ENCODE measurements around the gene SVIL.
"Not testable (repeated sequence)": the region's sequence is repeated elsewhere in the genome, so short reads cannot be mapped to it uniquely, and the experiment has no call there.

Gene SVIL

DNA sequence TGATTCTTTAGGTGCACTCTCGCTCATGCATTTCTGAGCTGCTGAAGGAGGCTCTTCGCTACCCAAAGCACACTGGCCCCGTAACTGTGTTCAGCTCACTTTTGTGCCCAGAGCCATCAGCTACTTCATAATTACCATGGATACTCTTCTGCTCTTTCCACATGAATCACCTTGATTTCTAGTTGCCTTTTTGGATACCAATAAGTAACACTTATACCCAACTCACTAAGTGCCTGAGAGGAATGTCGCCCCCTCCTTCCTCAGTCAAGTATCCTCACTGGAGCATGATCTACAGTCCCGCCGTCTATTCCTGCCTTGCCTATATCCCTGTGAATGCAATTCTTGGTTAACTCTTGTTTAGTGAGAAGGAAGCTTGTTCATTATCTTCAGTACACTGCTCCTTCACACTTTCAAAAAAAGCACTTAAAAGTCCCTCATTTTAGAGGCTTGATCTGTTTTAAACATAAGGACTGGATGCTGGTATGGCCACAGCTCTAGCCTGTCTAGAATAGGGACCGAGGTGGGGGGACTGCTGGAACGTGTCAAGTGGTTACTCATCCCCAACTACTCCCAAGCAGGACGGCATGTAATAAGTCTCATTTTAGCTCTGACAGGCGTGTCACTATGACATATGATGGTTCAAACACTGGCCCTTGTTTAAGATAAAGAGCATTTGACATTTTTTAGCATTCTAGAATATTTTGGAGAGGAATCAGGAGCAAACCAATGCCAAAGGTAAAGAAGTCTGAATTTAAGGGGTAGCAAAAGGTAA is 23.7 kb downstream of the SVIL start:
- TF ChIP-seq GATA1 (IDR thresholded peaks at IDR 0.05; ENCODE audit: low read depth, low read length) (no peak), POLR2A (IDR thresholded peaks at IDR 0.05; ENCODE audit: low read length) (no peak)
- no peak for DNase-seq

DNA sequence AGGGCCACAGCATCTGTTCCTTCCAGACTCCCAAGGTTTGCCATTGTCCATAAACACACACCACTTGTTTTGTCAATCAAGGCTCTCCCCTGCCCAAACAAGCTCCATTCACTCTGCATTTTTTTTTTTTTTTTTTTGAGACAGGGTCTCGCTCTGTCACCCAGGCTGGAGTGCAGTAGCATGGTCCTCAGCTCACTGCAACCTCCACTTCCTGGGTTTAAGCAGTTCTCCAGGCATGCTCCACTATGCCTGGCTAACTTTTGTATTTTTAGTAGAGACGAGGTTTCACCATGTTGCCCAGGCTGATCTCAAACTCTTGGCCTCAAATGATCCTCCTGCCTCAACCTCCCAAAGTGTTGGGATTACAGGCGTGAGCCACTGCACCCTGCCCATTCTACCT is 24.4 kb downstream of the SVIL start:
- not testable (repeated sequence) for DNase-seq

DNA sequence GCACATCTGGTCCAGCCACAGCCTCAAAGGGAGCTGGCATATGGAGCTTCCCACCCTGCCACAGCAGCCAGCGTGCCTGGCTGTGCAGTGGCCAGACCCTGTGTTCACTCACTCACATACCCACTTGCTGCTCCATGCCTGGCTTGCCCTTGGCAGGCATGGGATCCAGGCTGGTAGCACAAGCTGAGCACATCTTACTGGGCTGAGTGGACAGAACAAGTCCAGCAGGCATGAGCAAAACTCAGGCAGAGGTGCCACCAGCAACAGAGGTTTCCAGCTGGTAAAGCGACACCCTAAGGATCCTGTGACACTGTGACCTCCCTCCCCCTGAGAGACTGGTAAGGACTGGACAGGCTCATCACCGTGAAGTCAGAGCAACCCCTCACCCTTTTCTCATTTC is 25.1 kb downstream of the SVIL start:
- TF ChIP-seq POLR2A (IDR thresholded peaks at IDR 0.05; ENCODE audit: low read length) (no peak), GATA1 (IDR thresholded peaks at IDR 0.05; ENCODE audit: low read depth, low read length) (no peak)
- no peak for DNase-seq

DNA sequence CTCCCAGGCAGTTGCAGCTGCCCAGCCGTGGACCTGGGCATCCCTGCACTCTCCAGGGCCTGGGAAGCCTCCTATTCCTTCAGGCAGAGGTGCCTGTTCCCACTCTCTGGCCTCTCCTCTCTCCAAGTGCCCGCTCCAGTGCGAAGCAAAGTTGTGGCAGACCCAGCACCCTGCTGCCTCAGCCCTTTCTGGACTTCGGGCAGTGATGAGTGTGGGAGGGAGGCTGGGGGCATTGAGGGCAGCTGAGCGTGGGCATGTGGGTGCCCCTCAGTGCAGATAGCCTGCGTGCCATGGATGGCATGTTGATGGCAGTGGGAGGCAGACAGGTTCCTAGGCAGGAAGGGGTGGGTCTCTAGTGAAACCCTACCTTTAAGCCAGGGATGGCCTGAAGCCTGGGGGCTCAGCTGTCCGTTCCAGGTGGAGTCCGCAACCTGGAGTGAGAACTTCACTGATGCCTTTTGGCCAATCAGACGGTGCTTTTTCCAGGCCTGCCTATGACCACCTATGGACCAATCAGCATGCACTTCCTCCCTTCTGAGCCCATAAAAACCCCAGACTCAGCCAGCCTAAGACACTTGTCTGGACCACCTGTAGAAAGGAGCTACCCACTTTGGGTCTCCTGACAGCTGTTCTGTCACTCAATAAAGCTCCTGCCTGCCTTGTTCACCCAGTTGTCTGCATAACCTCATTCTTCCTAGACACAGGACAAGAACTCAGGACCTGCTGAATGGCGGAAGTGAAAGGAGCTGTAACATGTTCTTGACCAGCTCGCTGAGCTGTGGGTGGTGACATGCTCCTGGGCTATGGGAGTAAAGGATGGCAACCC is 26.1 kb downstream of the SVIL start:
- TF ChIP-seq POLR2A (IDR thresholded peaks at IDR 0.05; ENCODE audit: low read length) (no peak), GATA1 (IDR thresholded peaks at IDR 0.05; ENCODE audit: low read depth, low read length) (no peak)
- no peak for DNase-seq

DNA sequence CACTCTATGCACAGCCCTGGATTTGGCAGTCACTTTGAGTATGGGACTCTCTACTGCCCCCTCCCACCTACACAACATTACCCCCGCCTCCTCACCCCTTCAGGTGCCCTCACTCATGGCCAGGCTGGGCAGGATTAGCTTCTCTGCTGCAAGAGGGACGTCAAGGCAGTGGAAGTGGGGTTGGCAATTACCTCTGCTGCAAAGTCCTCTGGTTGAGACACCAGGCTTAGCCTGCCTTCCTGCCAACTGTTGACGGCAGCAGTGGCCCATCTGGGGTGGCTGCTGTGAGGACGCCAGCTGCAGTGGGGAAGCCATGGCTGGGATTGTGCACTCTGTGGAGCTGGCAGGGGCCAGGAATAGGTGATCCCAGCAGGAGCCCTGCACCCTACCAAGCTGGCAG is 26.7 kb downstream of the SVIL start:
- TF ChIP-seq POLR2A (IDR thresholded peaks at IDR 0.05; ENCODE audit: low read length), result no peak
- no peak for TF ChIP-seq GATA1 (IDR thresholded peaks at IDR 0.05; ENCODE audit: low read depth, low read length)
- no peak for DNase-seq

DNA sequence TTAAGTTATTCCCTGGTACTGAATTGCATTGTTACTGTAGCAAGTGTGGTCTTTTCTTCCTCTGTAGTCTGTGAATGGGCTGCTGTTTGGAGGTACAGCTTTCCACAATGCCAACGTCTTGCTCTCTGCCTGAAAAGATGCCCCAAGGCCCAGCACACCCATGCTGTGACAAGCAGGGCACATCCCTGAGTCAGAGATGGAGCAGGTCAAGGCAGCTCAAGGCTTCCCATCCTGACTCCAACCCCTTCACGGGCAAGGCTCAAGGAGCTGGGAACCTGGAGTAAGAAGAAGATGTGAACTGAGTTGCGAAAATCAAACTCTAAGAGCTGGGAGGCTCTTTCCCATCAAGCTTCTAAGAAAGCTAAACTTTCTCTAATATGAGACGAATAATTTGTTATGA is 27.2 kb downstream of the SVIL start:
- DNase-seq, result no peak
- no peak for TF ChIP-seq POLR2A (IDR thresholded peaks at IDR 0.05; ENCODE audit: low read length)
- TF ChIP-seq GATA1 (IDR thresholded peaks at IDR 0.05; ENCODE audit: low read depth, low read length), result no peak

DNA sequence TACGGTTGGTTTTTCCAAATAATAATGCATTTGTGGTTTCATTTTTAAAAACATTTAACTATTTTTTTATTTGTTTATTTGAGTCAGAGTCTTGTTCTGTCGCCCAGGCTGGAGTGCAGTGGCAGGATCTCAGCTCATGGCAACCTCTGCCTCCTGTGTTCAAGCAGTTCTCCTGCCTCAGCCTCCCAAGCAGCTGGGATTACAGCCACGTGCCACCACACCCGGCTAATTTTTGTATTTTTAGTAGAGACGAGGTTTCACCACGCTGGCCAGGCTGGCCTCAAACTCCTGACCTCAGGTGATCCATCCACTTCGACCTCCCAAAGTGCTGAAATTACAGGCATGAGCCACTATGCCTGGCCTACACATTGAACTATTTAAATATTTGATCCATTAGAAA is 28.1 kb downstream of the SVIL start:
- DNase-seq, result not testable (repeated sequence)

DNA sequence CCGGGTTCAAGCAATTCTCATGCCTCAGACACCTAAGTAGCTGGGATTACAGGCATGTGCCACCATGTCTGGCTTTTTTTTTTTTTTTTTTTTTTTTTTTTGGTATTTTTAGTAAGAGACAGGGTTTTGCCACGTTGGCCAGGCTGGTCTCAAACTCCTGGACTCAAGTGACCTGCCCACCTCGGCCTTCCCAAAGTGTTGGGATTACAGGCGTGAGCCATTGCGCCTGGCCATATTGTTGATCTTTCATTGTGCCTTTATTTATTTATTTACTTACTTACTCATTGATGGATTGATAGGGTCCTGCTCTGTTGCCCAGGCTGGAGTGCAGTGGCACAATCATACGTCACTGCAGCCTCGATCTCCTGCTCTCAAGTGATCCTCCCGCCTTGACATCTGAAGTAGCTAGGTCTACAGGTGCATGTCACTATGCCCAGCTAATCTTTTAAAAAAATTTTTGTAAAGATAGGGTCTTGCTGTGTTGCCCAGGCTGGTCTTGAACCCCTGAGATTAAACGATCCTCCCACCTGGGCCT is 30.4 kb downstream of the SVIL start:
- no peak for TF ChIP-seq GATA1 (IDR thresholded peaks at IDR 0.05; ENCODE audit: low read depth, low read length)
- no peak for TF ChIP-seq POLR2A (IDR thresholded peaks at IDR 0.05; ENCODE audit: low read length)
- DNase-seq, result no peak

DNA sequence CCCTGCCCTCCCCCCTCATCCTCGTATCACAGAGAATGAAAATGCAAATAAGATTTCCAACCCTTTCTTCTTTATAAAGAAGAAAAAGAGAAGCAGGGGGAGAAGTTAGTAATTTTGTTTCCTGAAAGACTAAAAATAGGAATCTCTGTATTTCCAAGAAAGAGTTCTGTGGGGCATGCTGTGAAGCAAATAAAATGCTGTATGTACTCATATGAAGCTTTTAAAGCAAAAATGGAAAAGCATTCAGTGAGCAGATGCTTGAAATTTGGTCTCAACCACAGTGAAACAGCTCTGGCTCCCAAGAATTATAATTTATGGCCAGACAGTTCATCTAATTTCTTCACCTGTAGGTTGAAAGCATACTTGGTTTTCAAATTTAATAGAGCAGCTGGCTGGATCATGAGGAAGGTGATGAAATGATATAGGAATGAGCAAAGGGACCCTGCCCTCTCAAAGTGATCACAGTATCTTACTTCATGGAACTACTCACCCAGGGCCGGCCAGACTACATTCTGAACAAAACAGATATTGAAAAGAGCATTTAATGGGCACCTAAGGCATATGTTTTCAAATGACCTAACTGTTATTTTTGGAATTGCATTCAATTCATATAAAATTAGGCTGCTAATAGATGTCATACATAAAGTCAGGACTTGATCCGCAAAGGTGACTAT is 31.4 kb downstream of the SVIL start:
- DNase-seq, result no peak
- TF ChIP-seq POLR2A (IDR thresholded peaks at IDR 0.05; ENCODE audit: low read length) (no peak), GATA1 (IDR thresholded peaks at IDR 0.05; ENCODE audit: low read depth, low read length) (no peak)

DNA sequence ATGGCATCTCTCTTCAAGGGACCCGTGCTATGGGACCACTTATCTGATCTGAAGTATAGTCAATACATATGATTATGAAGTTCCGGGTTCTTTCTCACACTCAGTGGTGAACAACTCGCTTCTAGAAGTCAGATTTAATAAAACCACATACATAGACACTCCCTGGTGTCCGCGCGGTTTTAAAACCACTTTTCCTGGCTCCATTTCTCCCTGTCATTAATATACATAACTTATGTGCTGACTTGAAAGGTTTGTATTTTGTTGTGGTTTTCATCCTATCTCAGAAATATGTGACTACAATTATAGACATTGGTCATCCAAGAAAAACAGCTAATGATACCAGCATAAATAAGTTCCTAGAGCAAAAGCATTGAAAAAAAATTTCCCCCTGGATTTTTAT is 34.0 kb downstream of the SVIL start:
- TF ChIP-seq GATA1 (IDR thresholded peaks at IDR 0.05; ENCODE audit: low read depth, low read length) (no peak), POLR2A (IDR thresholded peaks at IDR 0.05; ENCODE audit: low read length) (no peak)
- no peak for DNase-seq

DNA sequence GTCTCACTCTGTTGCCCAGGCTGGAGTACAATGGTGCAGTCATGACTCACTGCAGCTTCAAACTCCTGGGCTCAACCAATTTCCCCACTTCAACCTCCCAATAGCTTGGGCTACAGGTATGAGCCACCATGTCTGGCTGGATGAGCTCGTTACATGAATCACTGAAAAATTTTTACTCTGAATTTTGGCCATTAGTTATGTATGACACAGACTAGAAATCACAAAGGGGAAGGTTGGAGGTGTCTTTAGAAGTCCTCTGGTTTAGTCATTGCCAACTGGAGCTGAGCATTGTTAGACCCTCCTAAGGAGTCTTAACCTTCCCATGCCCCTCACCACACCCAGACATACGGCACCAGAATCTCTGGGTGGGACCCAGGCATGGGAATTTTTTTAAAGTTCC is 34.7 kb downstream of the SVIL start:
- DNase-seq, result no peak
- TF ChIP-seq GATA1 (IDR thresholded peaks at IDR 0.05; ENCODE audit: low read depth, low read length) (no peak), POLR2A (IDR thresholded peaks at IDR 0.05; ENCODE audit: low read length) (no peak)

DNA sequence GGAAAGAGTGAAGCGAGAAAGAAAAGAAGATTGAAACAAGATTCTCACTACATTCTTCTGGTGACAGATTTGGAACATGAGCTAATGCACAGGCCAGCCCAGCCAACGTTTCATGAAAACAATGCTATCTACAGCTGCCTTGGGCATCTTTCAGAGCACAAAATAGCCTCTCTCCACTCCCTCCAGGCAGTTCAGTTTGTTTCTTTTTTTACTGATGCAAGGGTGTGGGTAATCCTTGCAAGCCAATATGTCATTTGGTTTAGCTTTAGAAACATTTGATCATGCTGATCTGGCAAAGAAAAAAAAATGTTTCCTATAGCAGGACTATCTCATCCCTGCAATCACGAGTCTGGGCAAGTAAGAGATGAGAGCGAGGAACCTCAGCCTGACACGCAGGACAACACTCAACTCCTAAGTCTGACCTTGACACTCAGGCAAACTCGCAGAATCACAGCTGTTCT is 35.9 kb downstream of the SVIL start:
- DNase-seq, result no peak
- TF ChIP-seq GATA1 (IDR thresholded peaks at IDR 0.05; ENCODE audit: low read depth, low read length) (no peak), POLR2A (IDR thresholded peaks at IDR 0.05; ENCODE audit: low read length) (no peak)

DNA sequence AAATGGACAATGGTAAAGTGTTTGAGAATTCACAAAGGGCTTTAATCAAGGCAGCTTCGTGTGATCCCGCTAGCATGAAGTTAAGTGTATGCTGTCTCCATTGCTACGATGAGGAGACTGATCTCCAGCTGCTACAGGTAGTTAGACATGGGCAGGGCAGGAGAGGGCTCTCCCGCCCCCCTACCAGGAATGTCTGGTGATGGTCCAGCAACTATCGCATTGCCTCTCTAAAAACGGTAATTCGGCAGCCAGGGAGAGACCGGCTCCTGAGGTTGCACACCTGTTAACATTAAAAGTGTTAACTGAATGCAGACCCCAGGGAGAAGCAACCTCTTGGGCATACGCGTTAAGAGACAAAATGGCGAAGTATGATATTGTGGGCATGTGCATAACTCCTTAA is 37.9 kb downstream of the SVIL start:
- no peak for TF ChIP-seq GATA1 (IDR thresholded peaks at IDR 0.05; ENCODE audit: low read depth, low read length)
- no peak for DNase-seq

DNA sequence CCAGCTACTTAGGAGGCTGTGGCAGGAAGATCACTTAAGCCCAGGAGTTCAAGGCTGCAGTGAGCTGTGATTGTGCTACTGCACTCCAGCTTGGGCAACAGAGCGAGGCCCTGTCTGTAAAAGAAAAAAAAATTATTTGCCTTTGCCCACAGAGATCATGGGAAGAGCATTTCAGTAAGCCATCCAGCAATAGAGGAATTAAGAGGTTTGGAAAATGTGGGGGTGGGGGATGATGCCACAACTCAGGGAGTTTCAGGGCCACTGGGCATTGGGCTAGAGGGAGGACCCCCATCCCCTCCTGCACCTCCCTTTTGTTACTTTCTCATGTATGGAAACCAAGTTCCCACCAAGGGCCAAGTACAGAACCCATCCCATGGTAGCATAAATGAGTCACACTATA is 38.4 kb downstream of the SVIL start:
- TF ChIP-seq POLR2A (IDR thresholded peaks at IDR 0.05; ENCODE audit: low read length), result no peak
- no peak for TF ChIP-seq GATA1 (IDR thresholded peaks at IDR 0.05; ENCODE audit: low read depth, low read length)
- DNase-seq, result no peak

Measured in erythroblast (primary cell).